Tibial nerve (tissue), 4 donors: Measurements from ENCODE around the gene PITRM1.

Source experiments
- CTCF ChIP-seq, 5 experiments: fragments of 200-600 bp in 3 of 5; fragments of 450-650 bp in 2 of 5; sonication (generic) in 3 of 5; IDR thresholded peaks; one replicate each; pipeline ENCODE4 v1.5.1; 2016 to 2019; ENCODE audit warnings: antibody characterized with exemption in 5 of 5, mild to moderate bottlenecking in 3 of 5, moderate library complexity in 2 of 5
- EP300 ChIP-seq, 2 donors: sonication (generic); formaldehyde crosslinking; IDR thresholded peaks; one replicate each; pipeline ENCODE4 v1.6.1; 2017; ENCODE audit warnings: antibody characterized with exemption in 2 of 2, mild to moderate bottlenecking in 1 of 2
- POLR2A ChIP-seq, 2 donors: fragments of 450-650 bp; IDR thresholded peaks; one replicate each; pipeline ENCODE4 v1.6.1; 2017; ENCODE audit warnings: antibody characterized with exemption in 2 of 2, mild to moderate bottlenecking in 2 of 2, moderate library complexity in 2 of 2

GRCh38 chr10:3111621-3112163, 60.9 kb downstream of the PITRM1 start:
- TF ChIP-seq POLR2A (IDR thresholded peaks at IDR 0.05) (no peak), CTCF (IDR thresholded peaks at IDR 0.05) (no peak), EP300 (IDR thresholded peaks at IDR 0.05) (no peak)
